ENCODE measurements around the gene GRIP1.
A peak's percentile ranks its signal among the peaks of the same experiment; 100 is the strongest.

Gene GRIP1

GRCh38 chr12:66692170-66692569, 13.3 kb upstream of the GRIP1 start:
- DNase-seq (ENCODE audit: low spot score): no peak

DNA sequence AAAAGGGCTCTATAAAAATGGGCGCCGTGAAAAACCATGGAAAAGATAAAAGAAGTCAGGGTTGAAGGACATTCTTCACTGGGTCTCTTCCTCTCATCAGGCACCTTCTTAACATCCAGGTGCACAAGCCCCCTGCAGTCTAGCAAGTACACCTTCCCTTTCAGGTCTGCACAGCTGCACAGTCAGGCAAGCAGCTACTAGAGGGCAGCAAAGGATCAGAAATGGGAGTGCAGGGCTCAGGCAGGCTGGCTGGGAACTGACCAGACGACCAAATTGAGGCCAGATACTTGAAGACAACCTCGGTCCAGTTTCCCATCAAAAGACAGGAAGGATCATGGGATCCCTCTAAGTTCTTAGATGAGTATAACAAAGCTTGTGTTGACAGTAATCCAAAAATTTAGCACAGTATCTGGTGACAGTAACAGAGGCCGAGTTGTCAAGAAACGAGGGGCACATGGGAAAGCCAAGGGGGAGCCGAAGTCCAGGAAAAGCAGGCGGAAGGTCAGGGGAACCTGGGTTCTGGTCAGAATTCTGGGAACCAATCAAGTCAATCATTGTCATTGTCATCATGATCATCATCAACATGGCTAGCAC, 10.1 kb upstream of the GRIP1 start:
- DNase-seq (ENCODE audit: low spot score): peak; percentile 26

DNA sequence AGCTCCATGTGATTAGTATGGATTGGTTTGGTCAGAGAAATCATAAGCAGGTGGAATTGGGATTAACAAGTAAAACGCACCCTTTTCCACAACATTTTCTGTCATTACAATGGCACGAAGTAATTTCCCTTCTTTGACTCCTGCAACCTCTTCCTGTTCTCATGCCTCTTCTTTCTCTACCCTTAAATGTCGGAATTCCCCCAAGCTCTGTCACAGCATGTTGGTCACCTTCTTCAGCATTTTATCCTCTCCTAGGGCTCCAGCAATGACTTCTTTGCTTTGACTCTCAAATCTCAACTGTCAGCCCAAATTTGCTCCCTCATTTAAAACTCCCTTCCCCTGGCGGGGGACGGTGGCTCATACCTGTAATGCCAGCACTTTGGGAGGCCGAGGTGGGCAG, 5.3 kb upstream of the GRIP1 start:
- no peak for DNase-seq (ENCODE audit: low spot score)

DNA sequence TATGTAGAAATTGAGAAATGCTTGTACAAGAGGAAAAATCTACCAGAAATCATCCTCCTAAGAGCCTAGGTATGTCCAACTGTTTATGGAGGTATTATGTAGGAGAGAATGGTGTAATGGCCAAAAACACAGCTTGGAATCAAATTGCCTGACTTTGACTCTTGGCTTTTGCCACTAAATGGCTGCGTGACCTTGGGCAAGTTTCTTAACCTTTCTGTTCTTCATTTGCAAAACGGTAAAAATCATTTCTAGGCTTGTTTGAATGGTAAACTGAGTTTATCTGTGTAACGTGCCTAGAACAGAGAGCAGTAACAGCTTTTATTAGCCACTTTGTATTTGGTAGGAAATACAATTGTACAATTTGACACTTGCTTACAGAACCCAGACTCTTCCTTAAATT, 4.9 kb upstream of the GRIP1 start:
- no peak for DNase-seq (ENCODE audit: low spot score)

- DNase-seq (ENCODE audit: low spot score): no peak
These were observed 4.2 kb upstream of the GRIP1 start for GRCh38 chr12:66683073-66683472.

GRCh38 chr12:66679461-66680084, 697 bp upstream of the GRIP1 start:
- no peak for DNase-seq (ENCODE audit: low spot score)

GRCh38 chr12:66676241-66676640, 2.6 kb downstream of the GRIP1 start:
- DNase-seq (ENCODE audit: low spot score): no peak

DNA sequence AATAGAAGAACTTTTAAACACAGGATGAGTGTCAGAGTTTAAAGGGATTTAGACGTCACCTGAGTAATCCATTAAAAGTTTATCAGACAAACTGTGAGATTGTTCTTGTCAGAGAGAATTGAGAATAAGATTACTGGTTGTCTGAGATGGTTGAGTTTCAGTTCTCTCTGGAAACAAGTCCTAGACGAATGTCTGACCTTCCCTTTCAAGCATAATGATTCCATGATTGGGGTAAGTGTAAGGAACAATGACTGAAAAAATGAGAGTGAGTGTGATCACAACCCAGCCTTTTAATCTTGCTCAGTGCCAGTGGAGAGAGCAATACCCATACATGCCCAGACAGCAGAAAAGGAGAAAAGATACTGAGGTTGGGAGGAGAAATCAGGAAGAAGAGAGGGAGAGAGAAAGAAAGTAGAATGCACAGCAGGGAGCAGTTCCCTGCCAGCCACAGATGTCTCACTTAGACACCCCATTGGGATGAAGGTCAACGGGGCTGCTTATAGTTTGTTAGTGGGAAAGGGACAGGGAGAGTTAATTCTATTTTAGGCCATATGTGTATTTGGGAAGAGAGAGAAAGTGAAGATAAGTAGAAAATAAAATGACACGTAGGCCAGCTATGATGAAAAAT, 4.3 kb downstream of the GRIP1 start:
- DNase-seq (ENCODE audit: low spot score): no peak

DNA sequence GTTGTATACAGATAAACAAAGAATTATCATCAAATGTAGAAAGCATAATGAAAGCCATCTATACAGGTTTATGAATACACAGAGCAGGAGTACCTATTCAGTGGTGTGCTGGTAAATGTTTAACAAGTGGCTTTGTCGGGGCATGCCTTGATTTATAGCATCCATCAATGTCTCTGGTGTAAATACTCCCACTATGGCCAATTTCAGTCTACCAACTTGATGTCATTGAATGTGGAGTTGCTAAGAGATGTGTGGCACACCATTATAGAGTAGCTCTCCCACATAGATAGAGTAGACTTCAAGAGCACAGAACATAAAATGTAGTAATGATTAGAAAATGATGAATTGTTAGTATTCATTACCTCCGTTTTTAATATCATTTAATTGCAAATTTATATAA, 9.3 kb downstream of the GRIP1 start:
- no peak for DNase-seq (ENCODE audit: low spot score)

GRCh38 chr12:66668311-66668710, 10.6 kb downstream of the GRIP1 start:
- DNase-seq (ENCODE audit: low spot score): no peak

DNA sequence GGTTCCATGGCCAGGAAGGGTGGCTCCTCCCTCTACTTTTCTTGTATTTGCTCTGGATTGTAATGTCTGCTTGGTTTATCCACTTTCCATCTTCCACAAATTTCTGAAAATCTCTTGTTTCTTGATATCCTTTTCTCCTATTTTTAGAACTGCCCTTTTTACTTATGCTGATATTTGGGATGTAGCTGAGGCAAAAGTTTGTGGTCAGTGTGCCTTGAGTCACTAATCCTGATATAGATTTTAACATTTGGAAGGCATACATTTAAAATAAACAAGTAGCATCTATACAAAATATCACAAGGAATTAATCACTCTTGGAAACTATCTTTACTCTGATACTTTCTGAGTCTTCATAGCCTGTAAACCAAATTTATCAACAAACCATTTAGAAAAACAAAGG, 11.0 kb downstream of the GRIP1 start:
- DNase-seq (ENCODE audit: low spot score): no peak

DNA sequence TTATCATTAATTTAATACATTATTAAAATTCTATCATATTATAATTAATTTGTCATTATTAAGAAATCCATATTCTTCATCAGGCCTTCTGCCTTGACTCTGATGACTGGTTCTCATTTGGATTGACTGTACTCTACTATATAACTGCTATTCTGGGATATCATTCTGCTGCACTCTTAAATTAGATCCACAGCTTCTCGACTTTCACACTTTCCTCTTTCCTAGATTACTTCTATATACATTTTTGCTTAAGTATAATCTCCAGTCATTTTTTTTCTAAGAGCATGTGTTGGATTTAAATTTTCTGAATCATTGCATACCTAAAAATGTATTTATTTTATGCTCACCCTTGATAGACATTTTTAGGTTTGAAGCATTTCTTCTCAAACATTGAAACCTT, 12.4 kb downstream of the GRIP1 start:
- DNase-seq (ENCODE audit: low spot score): no peak

DNA sequence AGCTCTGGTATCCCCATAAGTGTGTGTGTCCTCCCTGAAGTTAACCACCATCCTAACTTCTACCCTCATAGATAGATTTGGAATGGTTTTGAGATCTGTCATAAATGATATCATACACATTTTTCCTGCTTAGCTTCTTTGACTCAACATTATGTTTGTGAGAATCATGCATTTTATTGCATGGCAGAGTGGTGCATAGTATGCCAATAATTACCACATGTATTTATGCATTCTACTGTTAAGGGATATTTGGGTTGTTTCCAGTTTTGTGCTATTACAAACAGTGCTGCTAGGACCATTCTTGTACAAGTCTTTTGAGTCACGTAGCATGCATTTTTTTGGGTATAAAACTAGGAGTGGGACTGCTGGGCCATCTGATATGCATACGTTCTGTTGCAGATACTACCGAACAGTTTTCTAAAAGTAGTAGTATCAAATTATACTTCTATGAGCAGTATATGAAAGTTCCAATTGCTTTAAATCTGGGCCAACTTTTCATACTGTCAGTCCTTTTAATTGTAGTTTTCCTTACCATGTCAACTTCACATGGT, 13.4 kb downstream of the GRIP1 start:
- DNase-seq (ENCODE audit: low spot score): no peak

DNA sequence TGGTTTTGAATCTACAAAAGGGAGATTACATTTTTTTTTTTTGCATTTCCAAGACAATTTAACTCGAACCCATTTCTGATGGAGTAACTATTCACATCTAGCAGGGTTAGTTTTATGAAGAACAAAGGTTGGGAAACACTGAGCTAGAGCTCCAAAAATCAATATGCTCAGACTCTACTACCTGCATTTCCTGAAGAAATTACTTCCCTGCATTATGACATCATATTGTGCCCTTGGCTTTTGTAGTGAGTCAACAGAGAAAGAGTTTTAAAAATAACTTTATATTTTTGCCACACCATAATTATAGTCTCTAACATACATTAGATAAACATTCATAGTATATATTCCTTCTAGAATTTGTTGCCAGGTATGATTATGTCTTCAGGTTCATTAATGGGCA, 14.8 kb downstream of the GRIP1 start:
- no peak for DNase-seq (ENCODE audit: low spot score)

- no peak for DNase-seq (ENCODE audit: low spot score)
These were observed 15.3 kb downstream of the GRIP1 start for GRCh38 chr12:66663611-66664010.

- DNase-seq (ENCODE audit: low spot score): no peak
These were observed 16.1 kb downstream of the GRIP1 start for GRCh38 chr12:66662729-66663128.

GRCh38 chr12:66662179-66662578, 16.7 kb downstream of the GRIP1 start:
- no peak for DNase-seq (ENCODE audit: low spot score)

DNA sequence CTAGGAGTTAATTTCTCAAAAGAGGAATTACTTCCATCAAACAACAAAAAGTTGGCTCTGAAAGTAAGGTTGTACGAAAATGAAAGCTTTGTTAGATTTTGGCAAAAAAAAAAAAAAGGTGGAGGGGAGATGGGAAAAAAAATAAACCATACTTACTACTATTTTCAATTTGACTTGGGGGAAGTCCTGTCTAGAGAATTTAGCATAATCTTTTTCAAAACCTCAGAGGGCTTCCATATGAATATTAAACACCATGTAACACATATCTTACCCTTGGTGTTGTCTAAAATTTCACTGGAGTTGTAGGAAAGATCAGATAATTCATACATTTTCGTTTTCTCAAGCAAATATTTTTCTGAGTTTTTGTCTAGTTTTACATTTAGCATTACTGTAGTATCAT, 17.5 kb downstream of the GRIP1 start:
- DNase-seq (ENCODE audit: low spot score): no peak

GRCh38 chr12:66653796-66654195, 25.1 kb downstream of the GRIP1 start:
- DNase-seq (ENCODE audit: low spot score): no peak

GRCh38 chr12:66648033-66648735, 30.7 kb downstream of the GRIP1 start:
- no peak for DNase-seq (ENCODE audit: low spot score)

DNA sequence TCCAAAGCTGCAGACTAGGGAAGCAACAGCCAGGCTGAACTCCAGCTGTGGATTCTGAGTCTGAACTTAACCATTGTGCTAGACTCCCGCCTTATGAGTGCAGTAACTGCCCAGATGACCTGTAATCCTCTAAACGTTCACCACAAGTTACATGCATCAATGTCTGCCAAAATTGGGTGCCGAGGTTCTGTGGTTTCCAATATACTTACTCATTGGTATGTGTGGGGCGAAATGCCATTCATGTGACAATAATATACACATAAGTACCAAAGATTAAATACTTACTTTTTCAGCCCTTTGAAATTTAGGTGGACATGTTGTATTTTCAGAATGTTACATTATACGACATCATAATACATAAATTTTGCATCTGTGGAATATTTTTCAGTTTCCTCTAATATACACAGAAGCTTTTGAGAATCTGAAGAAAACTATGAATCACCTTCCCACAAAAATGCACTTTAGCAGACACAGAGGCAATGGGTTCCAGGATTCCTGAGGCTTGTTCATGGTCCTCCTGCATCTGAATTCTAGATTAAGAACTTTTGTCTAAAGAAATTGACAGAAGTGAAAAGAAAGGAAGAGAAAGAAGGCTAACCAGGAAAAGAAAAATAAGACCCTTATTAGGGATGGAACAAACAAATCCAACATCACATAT, 31.7 kb downstream of the GRIP1 start:
- no peak for DNase-seq (ENCODE audit: low spot score)

GRCh38 chr12:66644151-66644550, 34.7 kb downstream of the GRIP1 start:
- no peak for DNase-seq (ENCODE audit: low spot score)

All from CD4-positive, alpha-beta T cell treated with Interleukin-2 at 100 ng/mL for 4 hours (primary cell).